NK-92 (cell line): Measurements from ENCODE around the gene EVA1A.

Experiments used
- DNase-seq: peaks from one replicate; lab custom pipeline; 2025; ENCODE audit not compliant: unreplicated experiment; lab: John Stamatoyannopoulos, UW

The EVA1A gene

GRCh38 chr2:75456825-75457224 lies 103.9 kb downstream of the EVA1A start:
- no peak for DNase-seq

- no peak for DNase-seq
These were observed 104.6 kb downstream of the EVA1A start for GRCh38 chr2:75456111-75456510.

- DNase-seq, result no peak
These were observed 106.5 kb downstream of the EVA1A start for GRCh38 chr2:75454241-75454620.

- no peak for DNase-seq
These were observed 107.1 kb downstream of the EVA1A start for GRCh38 chr2:75453384-75454240.

- no peak for DNase-seq
These were observed 110.7 kb downstream of the EVA1A start for GRCh38 chr2:75450068-75450467.

GRCh38 chr2:75447176-75447575 lies 113.6 kb downstream of the EVA1A start:
- DNase-seq, result no peak
